Measurements from ENCODE around the gene TTC7B. TPM values are rescaled to one million over a fixed set of nuclear protein-coding genes. Genes with fewer than 3 reads are reported as not detected.

Gene TTC7B
- total RNA-seq, 1 experiment from 2014 or later: 40.9 TPM

- BruUV-seq (replicated peaks): no TSS peak
- ATAC-seq: no peak
These were observed 137.3 kb downstream of the TTC7B start for GRCh38 chr14:90678846-90679362.

GRCh38 chr14:90678420-90678819, 137.8 kb downstream of the TTC7B start:
- ChIA-PET POLR2A (no interaction called here), CTCF (no interaction called here)
- Histone ChIP-seq H3K36me3 (ENCODE audit: control insufficient read depth, insufficient read depth, low read length) (no peaks in the 10 kb centered on the region), H3K4me1 (ENCODE audit: control insufficient read depth, insufficient read depth, low read length) (no peaks in the 10 kb centered on the region), H3K4me3 (ENCODE audit: low read depth in 2 of 2, low read length in 2 of 2) (no peak overlapping the region), H3K27me3 (ENCODE audit: control insufficient read depth, insufficient read depth, low read length) (no peaks in the 10 kb centered on the region), H3K9me3 (ENCODE audit: control insufficient read depth, insufficient read depth, low read depth, low read length) (no peaks in the 10 kb centered on the region), H3K27ac (ENCODE audit: low read length) (no peak overlapping the region)
- BruUV-seq (replicated peaks): no TSS peak
- intact Hi-C loops (cut with micrococcal nuclease; ENCODE audit: unreplicated experiment) (no loop called here), in situ Hi-C loops (cut with HindIII; ENCODE audit: low pct_unique_long_range_greater_than_20kb, low sequenced_read_pairs) (no loop called here)
- TF ChIP-seq POLR2AphosphoS5 (IDR thresholded peaks at IDR 0.05; ENCODE audit: low read depth, low read length) (no peak), CTCF (IDR thresholded peaks at IDR 0.05) (no peak), SIN3A (IDR thresholded peaks at IDR 0.05; ENCODE audit: borderline replicate concordance, insufficient read depth, low read depth, low read length) (no peak), REST (IDR thresholded peaks at IDR 0.05; ENCODE audit: insufficient read depth in 1 of 2, low read depth in 2 of 2, low read length in 1 of 2) (no peak), TCF7L2 (IDR thresholded peaks at IDR 0.05; ENCODE audit: low read depth, low read length) (no peak)
- no peak for ATAC-seq
- no peak for DNase-seq (ENCODE audit: low read depth, low spot score)

More at GRCh38 chr14:90678846-90679362, 137.3 kb downstream of the TTC7B start:
- TF ChIP-seq REST (IDR thresholded peaks at IDR 0.05; ENCODE audit: insufficient read depth in 1 of 2, low read depth in 2 of 2, low read length in 1 of 2) (no peak), SIN3A (IDR thresholded peaks at IDR 0.05; ENCODE audit: borderline replicate concordance, insufficient read depth, low read depth, low read length) (no peak), TCF7L2 (IDR thresholded peaks at IDR 0.05; ENCODE audit: low read depth, low read length) (no peak), CTCF (IDR thresholded peaks at IDR 0.05) (no peak), POLR2AphosphoS5 (IDR thresholded peaks at IDR 0.05; ENCODE audit: low read depth, low read length) (no peak)
- Histone ChIP-seq H3K36me3 (ENCODE audit: control insufficient read depth, insufficient read depth, low read length) (no peaks in the 10 kb centered on the region), H3K27me3 (ENCODE audit: control insufficient read depth, insufficient read depth, low read length) (no peaks in the 10 kb centered on the region), H3K9me3 (ENCODE audit: control insufficient read depth, insufficient read depth, low read depth, low read length) (no peaks in the 10 kb centered on the region), H3K4me1 (ENCODE audit: control insufficient read depth, insufficient read depth, low read length) (no peaks in the 10 kb centered on the region), H3K27ac (ENCODE audit: low read length) (no peak overlapping the region), H3K4me3 (ENCODE audit: low read depth in 2 of 2, low read length in 2 of 2) (no peak overlapping the region)
- ChIA-PET CTCF (no interaction called here), POLR2A (no interaction called here)
- DNase-seq (ENCODE audit: low read depth, low spot score): no peak
- intact Hi-C loops (cut with micrococcal nuclease; ENCODE audit: unreplicated experiment): no loop called here
- in situ Hi-C loops (cut with HindIII; ENCODE audit: low pct_unique_long_range_greater_than_20kb, low sequenced_read_pairs): no loop called here
